Kidney epithelial cell (primary cell): ENCODE data around the gene CFAP251. TPM values are rescaled to one million over a fixed set of nuclear protein-coding genes. Genes with fewer than 3 reads are reported as not detected.

ENCODE experiments used
- DNase-seq: peaks from one replicate; pipeline ENCODE4 v3.0.0-alpha.2; 2010; ENCODE audit warnings: low read depth
- H3K27me3 ChIP-seq: 2 replicates; pipeline ENCODE4 v1.6.0; 2011; ENCODE audit warnings: low read length; ENCODE audit not compliant: control insufficient read depth, insufficient read depth
- H3K36me3 ChIP-seq: 2 replicates; pipeline ENCODE4 v1.5.1; 2011; ENCODE audit warnings: low read length; ENCODE audit not compliant: control insufficient read depth, insufficient read depth
- H3K4me3 ChIP-seq: 2 replicates; pipeline ENCODE4 v1.5.1; 2011; ENCODE audit warnings: low read depth, mild to moderate bottlenecking, control low read depth, low read length
- CTCF ChIP-seq: IDR thresholded peaks from 2 replicates; pipeline ENCODE4 v1.5.1; 2011; ENCODE audit warnings: mild to moderate bottlenecking, moderate library complexity, low read length, control low read depth, inconsistent platforms; ENCODE audit not compliant: insufficient read depth, poor library complexity, severe bottlenecking
- total RNA-seq: library from RNA; depleted of rRNA; stranded (reverse); fragments of >200 nt; gene quantifications from 2 replicates; pipeline ENCODE4 v1.2.3, GENCODE V29; 2015

CFAP251 gene
- total RNA-seq, 1 donor from 2014 or later = 3.7 TPM

GRCh38 chr12:122013791-122014590, 95.6 kb downstream of the CFAP251 start:
- H3K27me3 ChIP-seq = no peaks in the 10 kb centered on the region
- TF ChIP-seq CTCF = no peak
- no peak overlapping the region for H3K4me3 ChIP-seq
- no peak for DNase-seq
- no peaks in the 10 kb centered on the region for H3K36me3 ChIP-seq

- DNase-seq = no peak
- no peak for TF ChIP-seq CTCF
- Histone ChIP-seq H3K4me3 (no peak overlapping the region), H3K27me3 (no peaks in the 10 kb centered on the region), H3K36me3 (no peaks in the 10 kb centered on the region)
Observed at GRCh38 chr12:122014781-122015180, 96.4 kb downstream of the CFAP251 start.

GRCh38 chr12:122018457-122018856, 100.1 kb downstream of the CFAP251 start:
- Histone ChIP-seq H3K27me3 (no peaks in the 10 kb centered on the region), H3K36me3 (no peaks in the 10 kb centered on the region), H3K4me3 (no peak overlapping the region)
- no peak for DNase-seq
- TF ChIP-seq CTCF = no peak

GRCh38 chr12:122018937-122019336, 100.5 kb downstream of the CFAP251 start:
- H3K4me3 ChIP-seq = no peak overlapping the region
- H3K27me3 ChIP-seq = no peaks in the 10 kb centered on the region
- no peak for DNase-seq
- no peak for TF ChIP-seq CTCF
- H3K36me3 ChIP-seq = no peaks in the 10 kb centered on the region

- H3K27me3 ChIP-seq = no peaks in the 10 kb centered on the region
- DNase-seq = no peak
- peak overlapping the region; percentile 65 for H3K4me3 ChIP-seq
Observed at GRCh38 chr12:122020795-122021192, 102.4 kb downstream of the CFAP251 start.

More at GRCh38 chr12:122020795-122021192, 102.4 kb downstream of the CFAP251 start:
- no peaks in the 10 kb centered on the region for H3K36me3 ChIP-seq
- TF ChIP-seq CTCF = no peak
